ENCODE data around the gene TNS3. TPM values are rescaled to one million over a fixed set of nuclear protein-coding genes. Genes with fewer than 3 reads are reported as not detected.

Gene TNS3
- total RNA-seq, 1 donor from 2014 or later, result 6.1 TPM

DNA sequence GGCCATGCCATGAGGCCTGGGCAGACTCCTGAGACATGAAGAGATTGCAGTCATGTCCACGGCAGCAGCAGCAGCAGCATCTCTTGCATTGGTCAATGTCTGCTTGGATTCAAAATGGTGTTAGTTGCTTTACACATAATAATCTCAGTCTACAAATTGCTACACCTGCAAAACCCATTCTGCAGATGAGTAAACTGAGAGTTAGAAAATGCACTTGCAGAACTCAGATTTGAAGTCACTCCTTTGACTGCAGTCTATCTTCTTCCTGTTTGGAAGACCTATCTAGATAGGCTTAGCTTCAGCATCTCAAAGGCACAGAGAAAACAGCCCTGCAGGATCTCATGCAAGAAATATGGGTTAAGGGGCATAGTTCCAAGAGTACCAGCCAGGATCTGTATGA lies 350.3 kb downstream of the TNS3 start:
- no peak for FAIRE-seq
- no peak for DNase-seq (ENCODE audit: low spot score in 2 of 2)

DNA sequence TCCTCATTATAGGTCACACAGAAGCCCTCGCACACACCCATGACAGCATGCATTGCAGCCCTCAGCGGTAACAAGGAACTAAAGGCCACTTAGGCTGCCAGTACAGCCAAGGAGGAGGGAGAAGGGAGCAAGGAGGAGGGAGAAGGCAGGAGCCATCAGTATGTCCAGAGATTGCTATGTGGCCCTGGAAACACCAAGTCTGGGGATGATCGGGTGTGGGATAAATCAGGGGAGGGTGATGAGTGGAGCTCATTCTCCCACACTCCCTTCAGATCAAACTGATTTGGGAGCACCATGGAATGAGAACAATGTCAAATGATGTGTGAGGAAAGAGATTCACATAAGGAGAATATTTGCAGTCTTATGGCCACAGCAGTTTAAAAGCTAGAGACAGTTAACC lies 350.9 kb downstream of the TNS3 start:
- FAIRE-seq, result no peak
- DNase-seq (ENCODE audit: low spot score in 2 of 2), result no peak

DNA sequence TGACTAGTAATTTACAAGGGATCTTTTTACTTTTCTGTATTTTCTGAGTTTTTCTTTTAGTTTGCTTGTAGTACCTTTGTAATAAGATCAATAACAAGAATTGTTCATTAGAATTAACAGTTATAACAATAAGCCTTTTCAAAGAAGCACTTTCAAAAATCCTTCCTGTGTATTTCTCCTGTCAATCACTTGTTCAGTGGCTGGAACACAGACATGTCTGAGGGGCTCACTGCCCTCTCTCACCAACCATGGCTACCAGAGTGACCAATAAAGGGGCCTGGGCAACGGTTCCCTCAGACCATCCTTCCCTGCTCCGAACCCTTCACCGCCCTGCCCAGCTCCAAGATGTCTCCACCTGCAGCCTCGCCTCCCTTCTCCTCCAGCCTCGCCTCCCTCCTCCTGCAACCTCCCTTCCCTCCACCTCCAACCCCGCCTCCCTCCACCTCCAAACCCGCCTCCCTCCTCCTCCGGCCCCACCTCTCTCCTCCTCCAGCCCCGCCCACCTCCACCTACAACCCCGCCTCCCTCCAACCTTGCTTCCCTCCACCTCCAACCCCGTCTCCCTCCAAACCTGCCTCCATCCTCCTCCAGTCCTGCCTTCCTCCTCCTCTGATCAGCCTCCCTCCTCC lies 353.4 kb downstream of the TNS3 start:
- FAIRE-seq (peak; percentile 13), DNase-seq (ENCODE audit: low spot score in 2 of 2) (no peak)

DNA sequence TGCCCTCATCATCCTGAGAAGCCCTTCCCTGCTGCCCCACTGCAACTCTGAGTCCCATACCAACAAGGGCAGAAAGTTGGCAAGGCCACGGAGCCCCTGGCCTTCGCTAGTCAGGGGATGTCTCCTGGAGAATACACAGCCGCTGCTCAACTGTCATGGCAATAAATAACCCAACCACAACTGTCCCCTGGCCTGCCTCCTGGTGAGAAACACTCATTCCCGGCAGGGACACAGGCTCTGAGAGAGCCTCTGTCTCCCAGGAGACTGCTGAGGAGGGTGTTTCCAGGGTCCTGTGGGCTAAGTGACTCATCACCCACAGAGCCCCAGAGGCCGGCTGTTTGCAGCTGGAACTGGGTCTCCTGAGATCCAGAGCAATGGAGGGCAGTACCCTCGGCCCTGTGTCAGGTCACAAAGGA lies 354.1 kb downstream of the TNS3 start:
- FAIRE-seq (no peak), DNase-seq (ENCODE audit: low spot score in 2 of 2) (no peak)

DNA sequence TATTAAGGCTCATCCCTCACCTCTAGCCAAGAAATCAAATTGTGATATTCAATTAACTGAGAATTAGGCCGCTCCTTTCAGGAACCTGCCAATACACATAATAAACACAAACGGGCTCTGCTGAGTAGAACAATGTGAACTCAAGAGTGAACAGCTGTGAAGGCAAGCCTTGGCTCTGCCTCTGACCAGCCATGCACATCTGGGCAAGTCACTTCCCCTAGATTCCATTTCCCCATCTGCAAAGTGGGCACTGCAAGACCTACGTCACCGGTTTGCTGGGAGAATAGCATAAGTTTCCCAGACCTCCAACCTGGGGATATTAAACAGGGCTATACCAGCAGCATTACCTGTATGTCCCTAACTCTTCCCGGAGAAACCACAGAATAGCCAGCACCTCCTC lies 355.2 kb downstream of the TNS3 start:
- no peak for FAIRE-seq

DNA sequence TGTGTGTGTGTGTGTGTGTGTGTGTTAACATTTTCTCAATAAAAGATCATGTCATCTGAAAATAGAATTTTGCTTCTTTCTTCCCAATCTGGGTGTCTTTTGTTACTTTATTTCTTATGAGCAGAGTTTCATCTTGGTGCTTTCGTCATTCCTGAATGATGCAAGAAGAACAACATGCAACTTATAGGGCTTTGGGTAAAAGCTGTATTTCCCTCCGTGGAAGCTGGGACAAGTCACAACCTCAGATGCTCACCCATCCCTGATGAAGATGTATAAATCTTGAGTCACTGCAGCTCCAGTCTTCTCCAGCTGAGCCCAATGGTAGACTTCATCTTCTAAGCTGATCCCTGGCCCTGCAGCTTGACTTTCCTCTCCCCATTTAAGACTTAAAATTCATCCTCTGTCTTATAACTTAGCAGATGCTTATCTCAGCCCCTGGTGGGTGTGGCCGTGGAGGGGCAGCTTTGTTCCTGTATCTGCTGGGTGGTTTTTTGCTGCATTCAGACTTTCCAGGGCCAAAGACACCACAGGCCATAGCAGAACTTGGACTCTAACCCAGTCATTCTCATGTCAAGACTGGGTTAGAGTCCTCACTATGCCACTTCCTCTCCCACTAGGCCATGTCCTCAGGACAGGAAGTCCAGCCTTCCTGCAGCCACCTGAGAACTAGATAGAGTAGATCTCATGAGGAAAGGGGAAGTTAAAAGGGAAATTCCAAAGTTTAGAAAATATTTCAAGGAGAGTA lies 356.4 kb downstream of the TNS3 start:
- no peak for FAIRE-seq
- DNase-seq (ENCODE audit: low spot score in 2 of 2), result no peak

More for the DNA sequence above, 355.2 kb downstream of the TNS3 start:
- no peak for DNase-seq (ENCODE audit: low spot score in 2 of 2)
